ENCODE data around the gene LRP1B. TPM values are rescaled to one million over a fixed set of nuclear protein-coding genes. Genes with fewer than 3 reads are reported as not detected.

The LRP1B gene
- polyA plus RNA-seq, 1 of the 3 experiments (the other 2 are of a cell fraction): 0.28 TPM

- peak; percentile 94 for TF ChIP-seq FOSL2 (IDR thresholded peaks at IDR 0.05; ENCODE audit: borderline replicate concordance, low read depth)
- peak; percentile 57 for TF ChIP-seq PBX3 (IDR thresholded peaks at IDR 0.05)
- no peak for TF ChIP-seq ZBTB33 (IDR thresholded peaks at IDR 0.05; ENCODE audit: borderline replicate concordance, low read depth)
- TF ChIP-seq RFX5 (IDR thresholded peaks at IDR 0.05; ENCODE audit: low read length): no peak
- no peak for TF ChIP-seq MAX (IDR thresholded peaks at IDR 0.05; ENCODE audit: low read depth)
- TF ChIP-seq JUND (IDR thresholded peaks at IDR 0.05): peak; percentile 82
- TF ChIP-seq USF2 (IDR thresholded peaks at IDR 0.05; ENCODE audit: borderline replicate concordance, low read depth, low read length): no peak
- peak in 1 of 2 experiments; percentile 56; a peak in 1 of 4 replicates for TF ChIP-seq EP300 (IDR thresholded peaks at IDR 0.05; ENCODE audit: borderline replicate concordance in 1 of 2, low read depth in 1 of 2, low read length in 1 of 2)
- peak; percentile 99 for TF ChIP-seq MEF2A (IDR thresholded peaks at IDR 0.05; ENCODE audit: borderline replicate concordance, low read depth)
- TF ChIP-seq POLR2AphosphoS5 (IDR thresholded peaks at IDR 0.05; ENCODE audit: low read depth, low read length): no peak
- no peak for TF ChIP-seq YY1 (IDR thresholded peaks at IDR 0.05; ENCODE audit: low read depth)
- TF ChIP-seq TCF12 (IDR thresholded peaks at IDR 0.05): peak; percentile 60
- no peak for TF ChIP-seq CTCF (IDR thresholded peaks at IDR 0.05)
These were observed 1676.1 kb downstream of the LRP1B start for GRCh38 chr2:140454717-140455116.

More at GRCh38 chr2:140454717-140455116, 1676.1 kb downstream of the LRP1B start:
- no peaks in the 10 kb centered on the region for H3K9me3 ChIP-seq
- H4K20me1 ChIP-seq (ENCODE audit: insufficient read depth): no peaks in the 10 kb centered on the region
- no peaks in the 10 kb centered on the region for H3K27me3 ChIP-seq (ENCODE audit: insufficient read depth)
- peaks cover 3 to 5% of the 10 kb centered on the region in 2 experiments; a peak in 1 of 4 replicates for H3K4me1 ChIP-seq (ENCODE audit: control insufficient read depth in 1 of 2, insufficient read depth in 2 of 2, low read depth in 1 of 2, low read length in 1 of 2)
- no peak overlapping the region for H3K4me2 ChIP-seq
- H3K27ac ChIP-seq (ENCODE audit: low read depth in 2 of 2, low read length in 1 of 2): peak overlapping the region in 1 of 2 experiments; percentile 65; a peak in 2 of 4 replicates
- H3F3A ChIP-seq (replicated peaks; ENCODE audit: insufficient read depth): peaks cover 12% of the 10 kb centered on the region
- POLR2A ChIA-PET: no interaction called here
- no peaks in the 10 kb centered on the region for H3K79me2 ChIP-seq (ENCODE audit: insufficient read depth)
- H3K36me3 ChIP-seq (replicated peaks in 1 of 2; ENCODE audit: control insufficient read depth in 1 of 2, insufficient read depth in 2 of 2, low read length in 1 of 2): no peaks in the 10 kb centered on the region
- no peak overlapping the region for H3K4me3 ChIP-seq (ENCODE audit: low read depth in 2 of 2, low read length in 1 of 2)
- DNase-seq: no peak
- 10% methylated on average over 3 of the region's 3 CpGs for WGBS (ENCODE audit: low lambda C conversion rate)
- no peaks in the 10 kb centered on the region for H3K9me2 ChIP-seq
- H3K9ac ChIP-seq: no peak overlapping the region
- H2AFZ ChIP-seq (ENCODE audit: low read depth): no peak overlapping the region
- CTCF ChIA-PET: no interaction called here
